ENCODE results near the gene ARHGEF3. TPM values are rescaled to one million over a fixed set of nuclear protein-coding genes. Genes with fewer than 3 reads are reported as not detected.

The ARHGEF3 gene
- total RNA-seq, 6 experiments from 2014 or later = 1.0 to 2.9 (median 1.6) TPM

DNA sequence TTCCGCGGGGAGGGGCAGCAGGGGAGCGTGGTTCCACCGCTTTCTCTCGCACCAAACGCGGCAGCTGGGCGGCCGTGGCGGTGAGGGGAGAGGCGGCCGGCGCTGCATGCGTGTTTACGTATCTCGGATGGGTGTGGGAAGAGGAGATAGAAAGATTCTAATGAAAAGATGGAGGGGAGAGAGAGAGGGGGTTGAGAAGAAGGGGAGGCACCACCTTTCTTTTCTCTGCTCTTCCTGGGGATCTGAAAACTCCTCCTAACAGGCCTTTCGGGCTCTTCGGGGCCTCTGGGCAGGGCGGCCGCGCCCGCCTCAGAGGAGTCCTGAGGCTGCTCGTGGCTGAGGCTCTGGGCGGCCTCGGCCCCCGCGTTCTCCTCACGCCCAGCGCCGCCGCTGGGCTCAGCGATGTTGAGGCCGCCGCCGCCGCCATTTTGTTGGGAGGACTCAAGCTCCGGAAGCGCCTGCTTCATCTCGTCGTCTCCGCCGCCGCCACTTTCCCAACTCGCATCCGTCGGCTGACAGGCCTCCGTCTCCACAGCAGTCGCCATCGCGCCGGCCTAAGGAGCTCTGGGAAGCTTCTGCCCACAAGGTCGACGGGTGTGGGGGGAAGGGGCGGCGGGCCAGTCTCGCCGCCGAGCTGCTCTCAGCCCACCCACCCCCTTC lies 119.2 kb downstream of the ARHGEF3 start:
- Histone ChIP-seq H3K9me3 (no peaks in the 10 kb centered on the region), H3K27ac (peak overlapping the region; percentile 92 to 93 (median 93)), H3K4me1 (peaks cover 0 to 16% (median 0%) of the 10 kb centered on the region in 4 donors), H3K27me3 (no peaks in the 10 kb centered on the region), H3K4me3 (peak overlapping the region; percentile 83 to 85 (median 83)), H3K36me3 (no peaks in the 10 kb centered on the region)
- peak; percentile 45 for TF ChIP-seq POLR2A (IDR thresholded peaks at IDR 0.05)
- TF ChIP-seq, protein P1, sequence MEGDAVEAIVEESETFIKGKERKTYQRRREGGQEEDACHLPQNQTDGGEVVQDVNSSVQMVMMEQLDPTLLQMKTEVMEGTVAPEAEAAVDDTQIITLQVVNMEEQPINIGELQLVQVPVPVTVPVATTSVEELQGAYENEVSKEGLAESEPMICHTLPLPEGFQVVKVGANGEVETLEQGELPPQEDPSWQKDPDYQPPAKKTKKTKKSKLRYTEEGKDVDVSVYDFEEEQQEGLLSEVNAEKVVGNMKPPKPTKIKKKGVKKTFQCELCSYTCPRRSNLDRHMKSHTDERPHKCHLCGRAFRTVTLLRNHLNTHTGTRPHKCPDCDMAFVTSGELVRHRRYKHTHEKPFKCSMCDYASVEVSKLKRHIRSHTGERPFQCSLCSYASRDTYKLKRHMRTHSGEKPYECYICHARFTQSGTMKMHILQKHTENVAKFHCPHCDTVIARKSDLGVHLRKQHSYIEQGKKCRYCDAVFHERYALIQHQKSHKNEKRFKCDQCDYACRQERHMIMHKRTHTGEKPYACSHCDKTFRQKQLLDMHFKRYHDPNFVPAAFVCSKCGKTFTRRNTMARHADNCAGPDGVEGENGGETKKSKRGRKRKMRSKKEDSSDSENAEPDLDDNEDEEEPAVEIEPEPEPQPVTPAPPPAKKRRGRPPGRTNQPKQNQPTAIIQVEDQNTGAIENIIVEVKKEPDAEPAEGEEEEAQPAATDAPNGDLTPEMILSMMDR (IDR thresholded peaks at IDR 0.05) = no peak
- WGBS (ENCODE audit: insufficient coverage, low coverage, low lambda C conversion rate, missing lambda C conversion rate) = 0% methylated on average over 16 of the region's 58 CpGs
- intact Hi-C loops (cut with DNase I) = no loop called here
- ATAC-seq (peak; percentile 80 to 82 (median 82)), DNase-seq (peak; percentile 73 to 81 (median 75))

DNA sequence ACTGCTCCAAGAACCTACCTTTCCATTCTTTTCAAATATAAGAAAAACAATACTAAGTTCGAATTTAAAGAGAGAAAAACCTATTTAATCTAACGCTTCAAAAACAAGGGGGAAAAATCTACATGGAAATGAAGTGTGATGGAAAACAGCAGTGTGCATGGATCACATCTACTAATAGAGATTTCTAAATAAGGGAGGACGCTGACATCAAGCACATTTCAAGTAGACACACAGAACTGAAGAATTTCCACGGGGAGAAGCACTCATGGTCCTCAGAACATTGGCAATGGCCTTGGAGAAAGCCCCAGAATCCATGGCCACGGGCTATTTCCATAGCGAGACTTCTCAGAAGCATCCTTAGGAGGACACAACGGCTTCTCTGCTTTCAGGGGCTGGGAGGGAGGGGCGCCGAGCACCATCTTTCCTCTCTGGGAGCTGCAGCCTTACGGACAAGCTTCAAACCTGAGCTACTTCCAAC lies 119.7 kb downstream of the ARHGEF3 start:
- ATAC-seq (no peak), DNase-seq (no peak)
- intact Hi-C loops (cut with DNase I) = no loop called here
- 14% methylated on average over 10 of the region's 10 CpGs for WGBS (ENCODE audit: insufficient coverage, low coverage, low lambda C conversion rate, missing lambda C conversion rate)
- no peaks in the 10 kb centered on the region for H3K36me3 ChIP-seq
- no peaks in the 10 kb centered on the region for H3K9me3 ChIP-seq
- peaks cover 0 to 16% (median 0%) of the 10 kb centered on the region in 4 donors for H3K4me1 ChIP-seq
- peak overlapping the region; percentile 83 to 85 (median 83) for H3K4me3 ChIP-seq
- peak overlapping the region; percentile 92 to 93 (median 93) for H3K27ac ChIP-seq
- no peaks in the 10 kb centered on the region for H3K27me3 ChIP-seq
- TF ChIP-seq, protein P1 (IDR thresholded peaks at IDR 0.05) = no peak
- TF ChIP-seq POLR2A (IDR thresholded peaks at IDR 0.05) = no peak

DNA sequence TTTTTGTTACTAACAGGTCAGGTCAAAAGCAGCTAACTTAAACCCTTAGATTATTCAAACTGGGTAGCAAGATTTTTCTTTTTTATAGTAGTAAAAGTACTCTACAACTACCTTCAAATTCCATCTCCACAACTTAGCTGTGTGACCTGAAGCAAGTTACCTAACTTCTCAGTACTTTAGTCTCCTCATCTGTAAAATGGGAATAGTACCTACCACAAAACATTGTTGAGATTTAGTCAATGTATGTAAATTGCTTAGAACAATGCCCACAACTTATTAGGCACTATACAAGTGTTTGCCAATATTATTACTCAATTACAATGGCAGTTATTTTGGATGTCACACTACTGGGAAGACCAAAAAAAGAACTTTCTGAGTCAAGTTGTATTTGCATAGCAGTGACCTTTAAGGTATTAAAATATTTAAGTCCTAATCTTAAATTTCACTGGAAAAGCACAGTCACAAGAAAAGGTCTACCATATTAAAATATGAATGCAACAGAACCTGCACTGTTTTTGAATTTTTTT lies 121.6 kb downstream of the ARHGEF3 start:
- H3K27me3 ChIP-seq = no peaks in the 10 kb centered on the region
- H3K27ac ChIP-seq = no peak overlapping the region
- intact Hi-C loops (cut with DNase I) = no loop called here
- H3K4me1 ChIP-seq = peaks cover 0 to 16% (median 0%) of the 10 kb centered on the region in 4 donors
- no peaks in the 10 kb centered on the region for H3K36me3 ChIP-seq
- ATAC-seq (no peak), DNase-seq (no peak)
- H3K9me3 ChIP-seq = no peaks in the 10 kb centered on the region
- TF ChIP-seq, protein P1 (IDR thresholded peaks at IDR 0.05) = no peak
- no peak for TF ChIP-seq POLR2A (IDR thresholded peaks at IDR 0.05)
- no peak overlapping the region for H3K4me3 ChIP-seq

Other genes starting within 250 kb of the ARHGEF3 start
- 1 to 10 TPM; 4.5 to 9.0 (median 6.9) TPM for gene CCDC66, start 244.8 kb downstream of the ARHGEF3 start, total RNA-seq
- gene TASOR, start 118.7 kb downstream of the ARHGEF3 start, total RNA-seq = 10 to 100 TPM; 13.7 to 31.0 (median 21.5) TPM